NB4 (cell line): ENCODE measurements around the gene ASCL4.

Source experiments
- CTCF ChIP-seq: IDR thresholded peaks from one replicate; pipeline ENCODE4 v1.5.1; 2012; ENCODE audit warnings: low read depth, low read length
- POLR2A ChIP-seq: IDR thresholded peaks from 2 replicates; pipeline ENCODE4 v1.6.1; 2011; ENCODE audit warnings: mild to moderate bottlenecking; ENCODE audit not compliant: insufficient read length; ENCODE audit errors: extremely low read depth

- TF ChIP-seq CTCF (no peak), POLR2A (no peak)
Observed at GRCh38 chr12:107775093-107775721, 703 bp downstream of the ASCL4 start.
